GM12865 (cell line): ENCODE measurements around the gene GSTA4.
"Not testable (repeated sequence)": the region's sequence is repeated elsewhere in the genome, so short reads cannot be mapped to it uniquely, and the experiment has no call there.

Source experiments
- DNase-seq: peaks from one replicate; pipeline ENCODE4 v3.0.0; 2010; ENCODE audit warnings: low read depth
- H3K4me3 ChIP-seq: 2 replicates; pipeline ENCODE4 v1.5.1; 2011; ENCODE audit warnings: mild to moderate bottlenecking, low read depth, low read length, control low read depth
- TF ChIP-seq, protein P1 (sequence below): IDR thresholded peaks from 2 replicates; pipeline ENCODE4 v1.5.1; 2011; ENCODE audit warnings: low read length, control low read depth, low read depth, inconsistent platforms; ENCODE audit not compliant: insufficient read depth; ENCODE audit errors: missing control alignments

The GSTA4 gene

DNA sequence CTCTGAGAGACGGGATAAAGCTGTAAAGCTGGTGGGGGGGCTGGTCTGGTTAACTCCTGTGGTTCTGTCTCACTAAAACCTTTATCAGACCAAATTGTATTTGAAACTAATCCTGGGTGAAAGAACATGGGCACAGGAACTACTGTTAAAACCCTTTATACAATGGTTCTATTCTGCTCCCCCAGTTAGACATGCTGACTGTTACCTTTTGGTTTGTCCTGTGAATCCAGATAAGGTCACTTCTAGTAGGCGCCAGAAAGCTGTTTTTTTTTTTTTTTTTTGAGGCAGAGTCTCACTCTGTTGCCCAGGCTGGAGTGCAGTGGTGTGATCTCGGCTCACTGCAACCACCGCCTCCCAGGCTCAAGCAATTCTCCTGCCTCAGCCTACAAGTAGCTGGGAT lies 29.7 kb downstream of the GSTA4 start:
- no peak for DNase-seq
- H3K4me3 ChIP-seq: no peak overlapping the region
- TF ChIP-seq, protein P1, sequence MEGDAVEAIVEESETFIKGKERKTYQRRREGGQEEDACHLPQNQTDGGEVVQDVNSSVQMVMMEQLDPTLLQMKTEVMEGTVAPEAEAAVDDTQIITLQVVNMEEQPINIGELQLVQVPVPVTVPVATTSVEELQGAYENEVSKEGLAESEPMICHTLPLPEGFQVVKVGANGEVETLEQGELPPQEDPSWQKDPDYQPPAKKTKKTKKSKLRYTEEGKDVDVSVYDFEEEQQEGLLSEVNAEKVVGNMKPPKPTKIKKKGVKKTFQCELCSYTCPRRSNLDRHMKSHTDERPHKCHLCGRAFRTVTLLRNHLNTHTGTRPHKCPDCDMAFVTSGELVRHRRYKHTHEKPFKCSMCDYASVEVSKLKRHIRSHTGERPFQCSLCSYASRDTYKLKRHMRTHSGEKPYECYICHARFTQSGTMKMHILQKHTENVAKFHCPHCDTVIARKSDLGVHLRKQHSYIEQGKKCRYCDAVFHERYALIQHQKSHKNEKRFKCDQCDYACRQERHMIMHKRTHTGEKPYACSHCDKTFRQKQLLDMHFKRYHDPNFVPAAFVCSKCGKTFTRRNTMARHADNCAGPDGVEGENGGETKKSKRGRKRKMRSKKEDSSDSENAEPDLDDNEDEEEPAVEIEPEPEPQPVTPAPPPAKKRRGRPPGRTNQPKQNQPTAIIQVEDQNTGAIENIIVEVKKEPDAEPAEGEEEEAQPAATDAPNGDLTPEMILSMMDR: no peak

DNA sequence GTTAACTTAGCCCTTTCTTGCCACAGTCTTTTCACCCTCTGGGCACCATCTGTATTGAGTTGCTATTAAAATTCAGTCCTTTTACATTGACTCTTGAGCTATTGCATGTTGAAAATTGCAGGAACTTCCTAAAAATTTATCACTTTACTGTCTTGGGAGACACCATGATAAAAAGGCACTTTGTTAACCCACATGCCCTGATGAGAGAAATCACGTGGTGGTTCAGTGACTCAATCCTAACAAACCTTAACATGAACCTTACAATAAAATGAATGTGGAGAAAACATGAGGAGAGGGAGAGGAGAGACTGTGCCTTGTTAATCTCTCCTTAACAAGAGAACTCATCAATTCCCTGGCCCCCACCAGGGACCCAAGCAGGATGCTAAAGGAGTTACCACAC lies 30.8 kb downstream of the GSTA4 start:
- no peak for DNase-seq
- TF ChIP-seq, protein P1: no peak
- no peak overlapping the region for H3K4me3 ChIP-seq

DNA sequence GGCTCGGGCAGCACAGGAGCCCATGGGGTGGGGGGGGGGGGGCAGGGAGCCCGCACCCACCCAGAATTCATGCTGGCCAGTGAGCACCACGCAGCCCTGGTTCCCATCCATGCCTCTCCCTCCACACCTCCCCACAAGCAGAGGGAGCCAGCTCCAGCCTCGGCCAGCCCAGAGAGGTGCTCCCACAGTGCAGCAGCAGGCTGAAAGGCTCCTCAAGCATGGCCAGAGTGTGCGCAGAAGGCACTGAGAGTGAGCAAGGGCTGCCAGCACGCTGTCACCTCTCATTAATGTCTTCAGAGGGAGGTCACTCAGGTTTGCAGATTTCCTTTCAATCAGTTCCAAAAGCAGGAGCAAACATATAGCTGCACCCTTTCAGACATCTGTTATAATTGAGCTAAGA lies 32.4 kb downstream of the GSTA4 start:
- no peak overlapping the region for H3K4me3 ChIP-seq
- DNase-seq: no peak
- TF ChIP-seq, protein P1: no peak

DNA sequence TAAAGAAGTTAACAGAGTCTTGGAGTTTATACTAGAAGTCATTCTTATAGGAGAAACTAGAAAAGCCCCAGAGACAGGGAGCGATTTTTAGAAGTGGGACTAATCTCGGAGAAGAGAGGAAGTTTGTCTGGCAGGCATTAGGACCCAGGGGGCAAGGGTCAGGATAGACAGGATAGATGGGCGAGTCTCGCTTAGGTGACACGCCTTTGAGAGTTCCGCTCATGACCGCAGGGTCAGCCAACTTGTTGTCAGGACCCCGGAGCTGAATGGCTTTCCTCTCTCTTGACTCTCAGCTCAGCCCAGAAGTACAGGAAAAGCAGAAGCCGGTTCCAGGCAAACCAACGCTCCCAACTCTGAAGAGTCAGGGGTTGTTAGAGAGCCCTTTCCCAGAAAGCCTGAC lies 34.1 kb downstream of the GSTA4 start:
- not testable (repeated sequence) for DNase-seq, H3K4me3 ChIP-seq

DNA sequence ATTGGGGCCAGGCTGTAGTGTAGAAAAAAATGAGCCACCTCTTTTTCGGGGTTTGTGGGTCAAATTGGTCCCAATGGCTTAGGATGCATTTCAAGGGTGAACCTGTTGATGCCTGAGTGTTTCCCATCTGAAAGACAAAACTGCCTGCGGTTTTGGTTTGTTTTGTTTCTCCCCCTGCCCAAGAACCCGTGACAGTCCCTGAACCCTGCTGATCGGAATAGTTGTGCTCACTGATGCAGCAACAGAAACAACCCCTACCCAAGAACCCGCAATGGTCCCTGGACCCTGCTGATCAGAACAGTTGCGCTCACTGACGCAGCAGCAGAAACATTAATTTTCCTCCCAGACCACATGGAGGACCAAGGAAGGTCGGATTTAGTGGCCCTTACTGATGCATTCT lies 34.9 kb downstream of the GSTA4 start:
- not testable (repeated sequence) for H3K4me3 ChIP-seq, DNase-seq

DNA sequence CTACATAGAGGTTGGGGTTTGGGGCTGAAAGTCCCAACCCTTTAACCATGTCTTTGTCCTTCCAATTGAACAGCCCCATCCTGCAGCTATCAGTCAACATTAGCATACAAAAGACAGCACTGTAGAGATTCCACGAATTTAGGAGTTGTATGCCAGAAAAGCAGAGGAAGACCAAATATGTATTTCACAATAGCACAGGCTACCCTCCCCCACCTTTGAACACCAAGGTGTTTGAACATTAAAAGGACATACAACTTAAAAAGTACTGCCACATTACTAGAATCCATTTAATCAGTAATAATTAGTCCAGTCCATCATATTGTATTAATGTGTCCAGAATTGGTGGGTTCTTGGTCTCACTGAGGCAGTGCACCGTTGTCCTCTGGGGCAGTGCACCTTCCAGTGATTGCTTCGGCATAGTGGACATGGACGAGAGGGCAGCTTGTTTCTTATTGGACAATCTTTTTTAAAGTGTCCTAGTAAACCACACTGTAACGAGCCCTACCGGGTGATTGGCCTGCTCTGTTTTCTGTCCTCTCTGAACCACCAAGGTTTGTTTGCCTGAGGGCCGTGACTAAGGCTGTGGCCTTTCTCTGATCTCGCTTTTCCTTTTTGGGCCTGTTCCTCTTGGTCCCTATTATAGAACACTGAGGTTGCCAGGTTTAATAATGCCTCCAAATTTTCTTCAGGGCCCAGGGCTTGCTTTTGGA lies 36.4 kb downstream of the GSTA4 start:
- TF ChIP-seq, protein P1: no peak
- DNase-seq: no peak
- no peak overlapping the region for H3K4me3 ChIP-seq

DNA sequence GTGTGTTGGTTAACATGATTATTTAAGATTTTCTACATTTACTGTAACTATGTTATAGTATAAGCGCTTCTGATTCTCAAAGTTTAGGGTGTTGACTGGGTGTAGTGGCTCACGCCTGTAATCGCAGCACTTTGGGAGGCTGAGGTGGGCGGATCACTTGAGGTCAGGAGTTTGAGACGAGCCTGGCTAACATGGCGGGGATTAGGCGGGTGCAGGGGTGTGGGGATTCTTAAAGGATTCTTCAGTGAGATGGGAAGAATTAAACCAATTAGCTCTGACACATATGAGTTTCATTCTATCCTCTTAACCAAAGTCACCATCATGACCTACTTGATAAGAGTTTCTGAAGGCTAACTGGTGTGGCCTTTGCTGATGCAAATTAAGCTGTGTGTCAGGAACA lies 39.2 kb downstream of the GSTA4 start:
- TF ChIP-seq, protein P1: no peak
- no peak for DNase-seq
- H3K4me3 ChIP-seq: no peak overlapping the region

DNA sequence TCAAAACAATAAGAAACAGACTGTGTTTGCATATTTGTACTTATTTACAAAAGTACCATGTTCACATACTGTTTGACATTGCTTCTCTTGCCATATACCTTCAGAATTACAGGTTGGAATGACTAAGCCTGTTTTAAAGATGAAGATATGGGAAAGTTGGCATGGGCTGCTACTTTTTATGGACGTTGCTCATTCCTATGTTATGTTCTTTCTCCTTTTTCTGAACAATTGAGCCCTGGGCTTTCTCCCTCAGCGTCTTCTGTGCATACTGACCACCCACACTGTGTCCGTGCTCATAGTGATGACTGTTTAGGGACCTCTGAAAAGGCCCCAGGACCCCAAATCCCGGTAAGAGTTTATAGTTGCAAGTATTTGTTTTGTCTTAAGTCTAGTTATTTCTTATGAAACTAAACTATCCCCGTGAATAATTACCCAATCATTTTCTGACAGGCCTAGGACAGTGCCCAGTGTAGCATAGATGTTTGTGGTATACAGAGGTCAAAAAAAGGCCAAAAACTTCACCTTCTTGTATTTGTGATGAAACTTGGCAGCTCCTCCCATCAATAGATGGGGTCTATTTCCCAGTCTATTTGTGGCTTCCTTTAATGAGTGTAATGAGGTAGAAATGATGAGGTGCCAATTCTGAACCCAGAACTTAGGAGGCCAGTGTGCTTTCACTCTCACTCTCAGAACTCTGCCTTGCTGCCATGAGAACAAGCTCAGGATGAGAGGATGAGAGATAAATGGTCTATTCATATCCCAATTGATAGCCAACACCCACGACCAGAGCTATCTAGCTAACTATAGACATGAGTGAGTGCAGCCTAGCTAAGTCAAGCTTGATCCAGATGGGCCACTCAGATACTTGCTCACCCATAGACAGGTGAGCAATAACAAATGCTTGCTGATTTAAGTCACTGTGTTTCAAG lies 40.9 kb downstream of the GSTA4 start:
- peak; percentile 8 for DNase-seq
- TF ChIP-seq, protein P1: no peak
- no peak overlapping the region for H3K4me3 ChIP-seq
